Loucy (cell line): ENCODE measurements around the gene CPEB4.

Source experiments
- H2AFZ ChIP-seq: fragments of 200-600 bp; sonication (generic); 2 replicates; pipeline ENCODE4 v1.6.0; 2016; ENCODE audit warnings: antibody characterized with exemption, mild to moderate bottlenecking, low read length, moderate library complexity
- H3F3A ChIP-seq: fragments of 200-600 bp; 2 replicates; pipeline ENCODE4 v1.6.0; 2016; ENCODE audit warnings: antibody characterized with exemption, low read depth, mild to moderate bottlenecking
- H3K27me3 ChIP-seq: fragments of 200-600 bp; sonication (generic); 2 replicates; pipeline ENCODE4 v1.6.1; 2014; ENCODE audit warnings: low read length, mild to moderate bottlenecking; ENCODE audit not compliant: insufficient read depth, poor library complexity, severe bottlenecking
- H3K36me3 ChIP-seq: fragments of 200-600 bp; sonication (generic); 2 replicates; pipeline ENCODE4 v1.6.1; 2016; ENCODE audit warnings: low read length; ENCODE audit not compliant: insufficient read depth
- H3K4me1 ChIP-seq: fragments of 200-600 bp; sonication (generic); 2 replicates; pipeline ENCODE4 v1.5.1; 2014; ENCODE audit warnings: low read length, mild to moderate bottlenecking; ENCODE audit not compliant: insufficient read depth, poor library complexity, severe bottlenecking
- H3K4me2 ChIP-seq: fragments of 200-600 bp; sonication (generic); 2 replicates; pipeline ENCODE4 v1.6.0; 2014; ENCODE audit warnings: antibody characterized with exemption, low read length, low read depth, mild to moderate bottlenecking; ENCODE audit not compliant: poor library complexity, severe bottlenecking
- H3K4me3 ChIP-seq: fragments of 200-600 bp; sonication (generic); 2 replicates; pipeline ENCODE4 v1.5.1; 2014; ENCODE audit warnings: low read length, mild to moderate bottlenecking, mixed read lengths; ENCODE audit not compliant: poor library complexity, severe bottlenecking
- H3K79me2 ChIP-seq: fragments of 200-600 bp; sonication (generic); 2 replicates; pipeline ENCODE4 v1.6.1; 2014; ENCODE audit warnings: low read length; ENCODE audit not compliant: insufficient read depth
- H3K9ac ChIP-seq: fragments of 200-600 bp; sonication (generic); 2 replicates; pipeline ENCODE4 v1.6.0; 2014; ENCODE audit warnings: mild to moderate bottlenecking, low read depth, low read length, moderate library complexity; ENCODE audit not compliant: poor library complexity, severe bottlenecking
- H3K9me2 ChIP-seq: fragments of 200-600 bp; sonication (generic); replicated peaks from 2 replicates; pipeline ENCODE4 v1.6.1; 2016; ENCODE audit warnings: low read depth, low read length, mixed read lengths
- H3K9me3 ChIP-seq: fragments of 200-600 bp; sonication (generic); 2 replicates; pipeline ENCODE4 v1.6.1; 2014; ENCODE audit warnings: mild to moderate bottlenecking, antibody characterized with exemption, low read length, low read depth; ENCODE audit not compliant: insufficient read depth
- H4K20me1 ChIP-seq: fragments of 200-600 bp; sonication (generic); 2 replicates; pipeline ENCODE4 v1.6.0; 2014; ENCODE audit warnings: antibody characterized with exemption, low read length, mild to moderate bottlenecking; ENCODE audit not compliant: insufficient read depth, poor library complexity, severe bottlenecking
- CTCF ChIP-seq: fragments of 200-600 bp; sonication (generic); conservative IDR thresholded peaks from 2 replicates; pipeline ENCODE4 v1.5.1; 2014; ENCODE audit warnings: mild to moderate bottlenecking, antibody characterized with exemption, low read length
- EZH2phosphoT487 ChIP-seq: fragments of 200-600 bp; IDR thresholded peaks from 2 replicates; pipeline ENCODE4 v1.6.1; 2018; ENCODE audit warnings: antibody characterized with exemption, mild to moderate bottlenecking, moderate library complexity, borderline replicate concordance

The CPEB4 gene

GRCh38 chr5:173887610-173888472 lies at the start of gene CPEB4:
TSS of gene CPEB4 (plus strand) at chr5:173888349. CDS start at chr5:173889734, 1,385 bp downstream.
- no peaks in the 10 kb centered on the region for H3F3A ChIP-seq
- H3K36me3 ChIP-seq: no peaks in the 10 kb centered on the region
- peaks cover 44% of the 10 kb centered on the region for H3K4me1 ChIP-seq
- peak within 1 kb of the TSS; percentile 96 for H2AFZ ChIP-seq
- no peak for TF ChIP-seq CTCF
- TF ChIP-seq EZH2phosphoT487: no peak
- H3K4me2 ChIP-seq: peak within 1 kb of the TSS; percentile 80
- no peaks in the 10 kb centered on the region for H4K20me1 ChIP-seq
- H3K9ac ChIP-seq: peak within 1 kb of the TSS; percentile 74
- H3K4me3 ChIP-seq: peak within 1 kb of the TSS; percentile 79
- no peaks in the 10 kb centered on the region for H3K79me2 ChIP-seq
- no peaks in the 10 kb centered on the region for H3K9me2 ChIP-seq
- H3K27me3 ChIP-seq: no peaks in the 10 kb centered on the region
- H3K9me3 ChIP-seq: no peaks in the 10 kb centered on the region

- H3K9me2 ChIP-seq: no peaks in the 10 kb centered on the region
- no peaks in the 10 kb centered on the region for H3K79me2 ChIP-seq
- H3K4me3 ChIP-seq: no peak overlapping the region
- no peak overlapping the region for H3K9ac ChIP-seq
- no peaks in the 10 kb centered on the region for H4K20me1 ChIP-seq
- H3F3A ChIP-seq: no peaks in the 10 kb centered on the region
- H3K36me3 ChIP-seq: no peaks in the 10 kb centered on the region
- no peaks in the 10 kb centered on the region for H3K27me3 ChIP-seq
- TF ChIP-seq CTCF (no peak), EZH2phosphoT487 (no peak)
- no peaks in the 10 kb centered on the region for H3K4me1 ChIP-seq
- H3K4me2 ChIP-seq: no peak overlapping the region
- no peaks in the 10 kb centered on the region for H3K9me3 ChIP-seq
- H2AFZ ChIP-seq: no peak overlapping the region
Measured at GRCh38 chr5:173839117-173839713, 48.9 kb upstream of the CPEB4 start.

DNA sequence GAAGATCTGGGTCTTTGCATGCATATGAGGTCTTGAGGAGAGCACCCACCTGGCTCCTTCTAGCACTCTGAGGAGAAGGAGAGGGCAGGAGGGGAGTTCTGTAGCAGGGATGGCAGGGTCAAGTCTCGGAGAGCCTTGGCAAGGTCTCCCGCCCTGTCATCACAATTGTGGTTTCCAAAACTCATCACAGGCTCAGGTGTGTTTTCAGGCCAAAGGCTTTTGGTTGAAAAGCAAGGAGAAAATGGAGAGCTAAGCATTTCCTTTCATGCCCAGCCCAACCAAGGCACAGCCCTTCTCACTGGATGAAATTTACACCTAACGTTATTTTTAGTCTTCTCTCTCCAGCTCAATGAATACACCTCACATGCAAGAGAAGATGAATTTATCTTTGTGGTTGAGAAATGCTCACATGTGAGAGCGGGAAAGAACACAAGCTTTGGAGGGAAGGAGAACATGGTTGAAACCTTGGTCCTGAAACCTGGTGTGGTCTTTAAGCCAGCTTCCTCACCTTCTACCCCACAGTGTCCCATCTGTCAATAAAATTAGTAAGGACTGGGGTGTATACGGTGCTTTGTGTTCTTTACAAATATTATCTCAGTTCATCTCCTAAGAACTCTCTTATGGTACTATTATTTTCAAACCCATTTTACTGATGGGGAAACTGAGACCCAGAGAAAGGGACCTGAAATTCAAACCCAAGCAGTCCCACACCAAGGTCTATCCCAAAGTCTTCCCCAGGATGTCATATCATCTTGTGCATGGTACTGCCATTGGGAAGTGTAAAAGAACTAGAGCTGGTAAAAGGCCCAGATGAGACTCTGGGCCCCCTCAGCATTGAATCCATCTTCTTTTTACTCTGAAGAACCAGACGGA lies 47.8 kb upstream of the CPEB4 start:
- no peaks in the 10 kb centered on the region for H3K9me2 ChIP-seq
- no peak overlapping the region for H3K4me3 ChIP-seq
- no peak overlapping the region for H2AFZ ChIP-seq
- H4K20me1 ChIP-seq: no peaks in the 10 kb centered on the region
- no peaks in the 10 kb centered on the region for H3K36me3 ChIP-seq
- H3K9me3 ChIP-seq: no peaks in the 10 kb centered on the region
- no peaks in the 10 kb centered on the region for H3F3A ChIP-seq
- no peaks in the 10 kb centered on the region for H3K27me3 ChIP-seq
- H3K4me2 ChIP-seq: no peak overlapping the region
- no peaks in the 10 kb centered on the region for H3K79me2 ChIP-seq
- no peaks in the 10 kb centered on the region for H3K4me1 ChIP-seq
- H3K9ac ChIP-seq: no peak overlapping the region
- TF ChIP-seq CTCF (no peak), EZH2phosphoT487 (no peak)
